CD14-positive monocyte (primary cell): Measurements from ENCODE around the gene ADAT1. TPM values are rescaled to one million over a fixed set of nuclear protein-coding genes. Genes with fewer than 3 reads are reported as not detected.

Experiments used
- DNase-seq, 3 donors: peaks; one replicate each; pipeline ENCODE4 v3.0.0-alpha.2; 2011 to 2022
- H2AFZ ChIP-seq: 2 replicates; pipeline ENCODE4 v1.6.0; 2012; ENCODE audit warnings: mild to moderate bottlenecking, low read depth, low read length, inconsistent platforms; ENCODE audit not compliant: insufficient read depth, poor library complexity, severe bottlenecking
- H3K27ac ChIP-seq, 2 donors: 1 replicate in 1 of 2; 2 replicates in 1 of 2; pipeline ENCODE4 v1.5.1; 2012 to 2013; ENCODE audit warnings: low read length in 2 of 2, control low read depth in 1 of 2, inconsistent platforms in 1 of 2, low read depth in 1 of 2, mild to moderate bottlenecking in 1 of 2
- H3K27me3 ChIP-seq, 2 donors: one replicate each; pipeline versions ENCODE4 v1.6.0 to v1.6.1; 2011 to 2013; ENCODE audit warnings: low read length in 2 of 2; ENCODE audit not compliant: control insufficient read depth in 2 of 2, insufficient read depth in 2 of 2
- H3K36me3 ChIP-seq, 2 donors: replicated peaks in 1 of 2; 1 replicate in 1 of 2; 2 replicates in 1 of 2; pipeline versions ENCODE4 v1.5.1 to v1.6.1; 2012 to 2013; ENCODE audit warnings: low read length in 2 of 2, control low read depth in 1 of 2, inconsistent platforms in 1 of 2, mild to moderate bottlenecking in 1 of 2; ENCODE audit not compliant: insufficient read depth in 2 of 2, control insufficient read depth in 1 of 2
- H3K4me1 ChIP-seq, 2 donors: 1 replicate in 1 of 2; 2 replicates in 1 of 2; pipeline versions ENCODE4 v1.5.1 to v1.6.1; 2012 to 2013; ENCODE audit warnings: low read length in 2 of 2, control low read depth in 1 of 2, inconsistent platforms in 1 of 2, mild to moderate bottlenecking in 1 of 2, moderate library complexity in 1 of 2; ENCODE audit not compliant: insufficient read depth in 2 of 2, control insufficient read depth in 1 of 2
- H3K4me2 ChIP-seq: replicated peaks from 2 replicates; pipeline ENCODE3; 2012; ENCODE audit warnings: low read length, moderate library complexity, mild to moderate bottlenecking; ENCODE audit not compliant: poor library complexity, severe bottlenecking; ENCODE audit errors: extremely low read depth
- H3K4me3 ChIP-seq, 3 experiments: fragments of 200-600 bp in 1 of 3; sonication (generic) in 1 of 3; replicated peaks in 1 of 3; 1 replicate in 2 of 3; 2 replicates in 1 of 3; pipeline ENCODE4 v1.5.1; 2011 to 2013; ENCODE audit warnings: low read length in 3 of 3, mild to moderate bottlenecking in 3 of 3, control low read depth in 2 of 3, low read depth in 2 of 3, inconsistent platforms in 1 of 3, moderate library complexity in 1 of 3
- H3K79me2 ChIP-seq: 2 replicates; pipeline ENCODE4 v1.6.0; 2012; ENCODE audit warnings: mild to moderate bottlenecking, control low read depth, inconsistent platforms, low read length, moderate library complexity; ENCODE audit not compliant: insufficient read depth
- H3K9ac ChIP-seq: 2 replicates; pipeline ENCODE4 v1.6.0; 2017; ENCODE audit warnings: low read length, mild to moderate bottlenecking; ENCODE audit not compliant: insufficient read depth, poor library complexity, severe bottlenecking
- H3K9me3 ChIP-seq, 2 donors: replicated peaks in 1 of 2; 1 replicate in 1 of 2; 2 replicates in 1 of 2; pipeline versions ENCODE4 v1.5.1 to v1.6.1; 2012 to 2013; ENCODE audit warnings: low read length in 2 of 2, control low read depth in 1 of 2; ENCODE audit not compliant: control insufficient read depth in 1 of 2, insufficient read depth in 1 of 2
- H4K20me1 ChIP-seq: 2 replicates; pipeline ENCODE4 v1.6.0; 2012; ENCODE audit warnings: mild to moderate bottlenecking, low read length, control low read depth, moderate library complexity; ENCODE audit not compliant: insufficient read depth
- H3K27ac Mint-ChIP-seq, 7 donors: one replicate each; pipeline ENCODE4 v1.8.0; 2020; ENCODE audit warnings: mild to moderate bottlenecking in 7 of 7, mixed read lengths in 7 of 7, moderate library complexity in 6 of 7, inconsistent platforms in 2 of 7
- H3K27me3 Mint-ChIP-seq, 3 donors: one replicate each; pipeline ENCODE4 v1.8.0; 2021 to 2022; ENCODE audit warnings: low read depth in 3 of 3, mild to moderate bottlenecking in 3 of 3, mixed read lengths in 3 of 3, moderate library complexity in 3 of 3, inconsistent platforms in 1 of 3
- H3K36me3 Mint-ChIP-seq, 2 donors: one replicate each; pipeline ENCODE4 v1.8.0; 2020; ENCODE audit warnings: mixed read lengths in 2 of 2, inconsistent platforms in 1 of 2, mild to moderate bottlenecking in 1 of 2
- H3K4me1 Mint-ChIP-seq: one replicate; pipeline ENCODE4 v1.8.0; 2020; ENCODE audit warnings: mild to moderate bottlenecking, mixed read lengths
- H3K4me3 Mint-ChIP-seq, 2 donors: one replicate each; pipeline ENCODE4 v1.8.0; 2020; ENCODE audit warnings: mild to moderate bottlenecking in 2 of 2, mixed read lengths in 2 of 2, moderate library complexity in 1 of 2
- H3K9me3 Mint-ChIP-seq, 7 donors: one replicate each; pipeline ENCODE4 v1.8.0; 2020 to 2022; ENCODE audit warnings: mixed read lengths in 7 of 7, mild to moderate bottlenecking in 6 of 7, moderate library complexity in 6 of 7, inconsistent platforms in 2 of 7
- WGBS: methylation state at CpG from one replicate; pipeline ENCODE4 v1.1.5; 2013; ENCODE audit warnings: missing lambda C conversion rate; ENCODE audit not compliant: insufficient coverage; 5-methylcytosine and 5-hydroxymethylcytosine counted together
- intact Hi-C, 2 donors: fragments of 100-400 bp; cut with micrococcal nuclease; formaldehyde crosslinking; loops; one replicate each; pipeline versions ENCODE4 v1.15.0 to v1.15.1; 2023
- polyA plus RNA-seq, 3 donors: library from polyadenylated mRNA; depleted of rRNA in 1 of 3; unstranded in 2 of 3; stranded (reverse) in 1 of 3; fragments of 300-500 nt in 2 of 3; fragments of >200 nt in 1 of 3; fragmentation: Illumina TruSeq in 2 of 3; gene quantifications; 1 replicate in 2 of 3; 2 replicates in 1 of 3; pipeline ENCODE4 v1.2.3, GENCODE V29; 2012 to 2021
- TF ChIP-seq, protein P1 (sequence below): fragments of 200-600 bp; IDR thresholded peaks from one replicate; pipeline ENCODE4 v1.8.0; 2022; ENCODE audit warnings: antibody characterized with exemption, mild to moderate bottlenecking

The ADAT1 gene
- polyA plus RNA-seq, 3 donors = 16.8 to 18.9 (median 17.8) TPM

DNA sequence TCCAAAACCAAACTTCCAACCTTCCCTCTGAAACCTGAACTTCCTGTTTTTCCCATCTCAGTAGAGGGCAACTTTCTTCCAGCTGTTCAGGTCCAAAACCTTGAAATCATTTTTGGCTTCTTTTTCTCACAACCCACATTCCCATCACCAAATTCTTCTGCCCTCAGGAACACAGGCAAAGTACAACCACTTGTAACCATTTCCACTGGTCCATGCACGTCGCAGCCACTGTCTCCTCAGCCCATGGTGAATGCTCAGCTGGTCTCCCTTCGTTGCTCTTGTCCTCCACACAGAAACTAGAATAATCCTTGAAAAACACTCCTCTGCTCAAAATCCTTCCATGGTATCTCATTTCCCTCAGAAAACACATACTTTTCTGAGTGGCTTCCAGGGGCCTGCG is 3.7 kb upstream of the ADAT1 start:
- H3K9ac ChIP-seq = no peak overlapping the region
- no peaks in the 10 kb centered on the region for H3K27me3 ChIP-seq
- DNase-seq = no peak
- no peak overlapping the region for H3K4me3 ChIP-seq
- Mint-ChIP-seq H3K27me3 (no peaks in the 10 kb centered on the region), H3K4me1 (peaks cover 16% of the 10 kb centered on the region), H3K9me3 (no peaks in the 10 kb centered on the region), H3K27ac (peak overlapping the region in 3 of 7 donors; percentile 4 to 42 (median 14)), H3K36me3 (peaks cover 62 to 63% of the 10 kb centered on the region in 2 donors), H3K4me3 (no peak overlapping the region)
- WGBS = 95% methylated on average over 4 of the region's 4 CpGs
- H3K27ac ChIP-seq = no peak overlapping the region
- intact Hi-C loops = loop anchor here (10.0 kb wide), 2 partner anchors 162 to 192 kb away; partner anchors contain the start of genes TMEM170A (in 2 of the 2) and CFDP1 (in 1 of the 2)
- peaks cover 11 to 12% of the 10 kb centered on the region in 2 donors for H3K4me1 ChIP-seq
- no peak overlapping the region for H2AFZ ChIP-seq
- peaks cover 12% of the 10 kb centered on the region for H3K79me2 ChIP-seq
- no peaks in the 10 kb centered on the region for H3K9me3 ChIP-seq
- no peak overlapping the region for H3K4me2 ChIP-seq
- no peaks in the 10 kb centered on the region for H4K20me1 ChIP-seq
- peaks cover 53 to 66% of the 10 kb centered on the region in 2 donors for H3K36me3 ChIP-seq
- TF ChIP-seq, protein P1, sequence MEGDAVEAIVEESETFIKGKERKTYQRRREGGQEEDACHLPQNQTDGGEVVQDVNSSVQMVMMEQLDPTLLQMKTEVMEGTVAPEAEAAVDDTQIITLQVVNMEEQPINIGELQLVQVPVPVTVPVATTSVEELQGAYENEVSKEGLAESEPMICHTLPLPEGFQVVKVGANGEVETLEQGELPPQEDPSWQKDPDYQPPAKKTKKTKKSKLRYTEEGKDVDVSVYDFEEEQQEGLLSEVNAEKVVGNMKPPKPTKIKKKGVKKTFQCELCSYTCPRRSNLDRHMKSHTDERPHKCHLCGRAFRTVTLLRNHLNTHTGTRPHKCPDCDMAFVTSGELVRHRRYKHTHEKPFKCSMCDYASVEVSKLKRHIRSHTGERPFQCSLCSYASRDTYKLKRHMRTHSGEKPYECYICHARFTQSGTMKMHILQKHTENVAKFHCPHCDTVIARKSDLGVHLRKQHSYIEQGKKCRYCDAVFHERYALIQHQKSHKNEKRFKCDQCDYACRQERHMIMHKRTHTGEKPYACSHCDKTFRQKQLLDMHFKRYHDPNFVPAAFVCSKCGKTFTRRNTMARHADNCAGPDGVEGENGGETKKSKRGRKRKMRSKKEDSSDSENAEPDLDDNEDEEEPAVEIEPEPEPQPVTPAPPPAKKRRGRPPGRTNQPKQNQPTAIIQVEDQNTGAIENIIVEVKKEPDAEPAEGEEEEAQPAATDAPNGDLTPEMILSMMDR = no peak

- Mint-ChIP-seq H3K36me3 (peaks cover 48 to 52% of the 10 kb centered on the region in 2 donors), H3K27ac (peak overlapping the region in 1 of 7 donors; percentile 40), H3K9me3 (no peaks in the 10 kb centered on the region), H3K4me3 (no peak overlapping the region), H3K27me3 (no peaks in the 10 kb centered on the region), H3K4me1 (peaks cover 33% of the 10 kb centered on the region)
- Histone ChIP-seq H3K4me3 (no peak overlapping the region), H3K4me1 (peaks cover 12 to 24% of the 10 kb centered on the region in 2 donors), H3K4me2 (no peak overlapping the region), H3K27ac (no peak overlapping the region), H3K27me3 (no peaks in the 10 kb centered on the region), H4K20me1 (no peaks in the 10 kb centered on the region), H3K79me2 (peaks cover 12% of the 10 kb centered on the region), H3K36me3 (peaks cover 38 to 54% of the 10 kb centered on the region in 2 donors), H2AFZ (no peak overlapping the region), H3K9me3 (no peaks in the 10 kb centered on the region), H3K9ac (no peak overlapping the region)
- peak in 2 of 3 donors; percentile 30 to 40 for DNase-seq
- whole genome bisulfite sequencing = 100% methylated on average over 3 of the region's 4 CpGs
- TF ChIP-seq, protein P1 = no peak
- intact Hi-C loops = loop anchor here (5.0 to 10.0 kb wide), 5 partner anchors 58 to 193 kb away; partner anchors contain the start of genes CFDP1 (in 2 of the 2), GABARAPL2 (in 2 of the 2) and TMEM170A (in 2 of the 2)
These were observed 1.8 kb upstream of the ADAT1 start for GRCh38 chr16:75624921-75625334.
